IPS-20b (cell line): ENCODE data around the gene STRC.
"Not testable (repeated sequence)": the region's sequence is repeated elsewhere in the genome, so short reads cannot be mapped to it uniquely, and the experiment has no call there.

ENCODE experiments used
- H3K27ac ChIP-seq: one replicate; pipeline ENCODE4 v1.5.1; 2013; ENCODE audit warnings: low read length
- H3K27me3 ChIP-seq: 2 replicates; pipeline ENCODE4 v1.6.1; 2013; ENCODE audit warnings: mild to moderate bottlenecking, low read length, inconsistent platforms; ENCODE audit not compliant: insufficient read depth
- H3K36me3 ChIP-seq: 2 replicates; pipeline ENCODE4 v1.6.1; 2013; ENCODE audit warnings: low read depth, mild to moderate bottlenecking, inconsistent platforms, low read length, moderate library complexity; ENCODE audit not compliant: insufficient read depth
- H3K4me1 ChIP-seq: 2 replicates; pipeline ENCODE4 v1.6.1; 2013; ENCODE audit warnings: mild to moderate bottlenecking, control low read depth, inconsistent platforms, low read length, moderate library complexity; ENCODE audit not compliant: insufficient read depth
- H3K4me3 ChIP-seq: 2 replicates; pipeline ENCODE4 v1.5.1; 2013; ENCODE audit warnings: mild to moderate bottlenecking, low read length, inconsistent platforms
- H3K9ac ChIP-seq: 2 replicates; pipeline ENCODE4 v1.6.1; 2013; ENCODE audit warnings: low read depth, mild to moderate bottlenecking, inconsistent platforms, low read length, moderate library complexity
- H3K9me3 ChIP-seq: 2 replicates; pipeline ENCODE4 v1.6.1; 2013; ENCODE audit warnings: mild to moderate bottlenecking, low read depth, low read length, inconsistent platforms; ENCODE audit not compliant: insufficient read depth

Gene STRC

DNA sequence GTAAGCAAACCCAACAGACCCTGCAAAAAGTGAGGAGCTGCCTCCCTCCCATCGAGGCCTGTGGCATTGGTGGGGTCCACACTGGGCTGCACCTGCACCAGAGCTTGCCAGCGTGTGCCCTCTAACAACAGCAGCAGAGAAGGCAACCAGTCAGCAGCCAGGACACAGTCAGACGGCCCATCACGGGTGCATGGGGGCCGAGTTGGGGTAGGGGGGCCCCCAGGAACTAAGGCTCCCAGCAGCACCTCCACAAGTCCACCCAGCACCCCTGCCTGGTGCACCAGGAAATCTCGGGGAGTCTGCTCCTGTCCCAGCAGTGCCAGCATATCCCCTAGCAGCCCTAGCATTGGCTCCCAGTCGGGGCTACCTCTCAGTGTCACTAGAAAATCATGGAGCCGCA is 850 bp downstream of the STRC start:
- H3K4me1 ChIP-seq, H3K27ac ChIP-seq, H3K9ac ChIP-seq, H3K27me3 ChIP-seq, H3K36me3 ChIP-seq, H3K4me3 ChIP-seq, H3K9me3 ChIP-seq: not testable (repeated sequence)

GRCh38 chr15:43602233-43602632 is 16.4 kb downstream of the STRC start:
- H3K27ac ChIP-seq, H3K4me1 ChIP-seq, H3K4me3 ChIP-seq, H3K27me3 ChIP-seq, H3K9me3 ChIP-seq, H3K9ac ChIP-seq, H3K36me3 ChIP-seq: not testable (repeated sequence)

DNA sequence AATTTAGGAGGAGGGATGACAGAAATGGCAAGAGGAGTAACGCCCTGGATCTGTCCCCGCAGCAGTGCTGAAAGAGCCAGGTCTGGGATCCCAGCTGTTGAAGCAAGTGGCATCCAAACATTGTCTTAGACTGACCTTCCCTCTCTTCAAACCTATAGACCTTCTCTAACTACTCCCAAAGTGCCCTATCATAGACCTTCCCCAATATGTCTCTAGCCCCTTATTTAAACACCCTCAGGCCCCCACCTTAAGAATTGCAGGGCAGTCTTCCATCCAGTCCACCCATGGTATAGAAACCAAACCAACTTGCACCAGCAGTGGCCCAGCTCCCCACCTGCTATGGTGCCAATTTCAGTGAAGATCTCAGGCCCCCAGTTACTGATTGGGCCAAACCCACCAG is 18.4 kb downstream of the STRC start:
- H3K4me1 ChIP-seq, H3K4me3 ChIP-seq, H3K9me3 ChIP-seq, H3K36me3 ChIP-seq, H3K27ac ChIP-seq, H3K27me3 ChIP-seq, H3K9ac ChIP-seq: not testable (repeated sequence)

DNA sequence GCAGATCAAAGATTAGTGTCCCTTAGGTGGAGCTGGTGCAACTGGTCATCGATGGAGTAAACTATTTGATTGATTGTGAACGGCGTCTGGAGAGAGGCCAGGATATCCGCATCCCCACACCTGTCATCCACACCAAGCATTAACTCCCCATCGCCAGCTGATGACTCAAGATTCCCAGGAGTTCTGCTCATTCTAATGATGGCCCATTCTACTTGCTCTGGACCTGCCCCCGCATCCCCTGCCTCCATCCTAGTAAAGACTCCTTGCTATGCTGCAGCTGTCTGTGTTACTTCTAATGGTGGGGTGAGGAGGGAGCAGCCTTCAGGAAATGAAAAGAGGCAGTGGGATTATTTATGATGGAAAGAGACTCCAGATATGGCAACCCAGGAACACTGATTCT is 19.5 kb downstream of the STRC start:
- H3K9me3 ChIP-seq, H3K9ac ChIP-seq, H3K27me3 ChIP-seq, H3K4me1 ChIP-seq, H3K27ac ChIP-seq, H3K4me3 ChIP-seq, H3K36me3 ChIP-seq: not testable (repeated sequence)

GRCh38 chr15:43593328-43594190 is 25.0 kb downstream of the STRC start, which contains the start of gene CKMT1B:
Gene CKMT1B, plus strand, starts transcription at chr15:43594027. Its CDS starts 192 bp downstream, at chr15:43594219.
- H3K9ac ChIP-seq, H3K27me3 ChIP-seq, H3K9me3 ChIP-seq, H3K4me1 ChIP-seq, H3K36me3 ChIP-seq, H3K4me3 ChIP-seq, H3K27ac ChIP-seq: not testable (repeated sequence)

DNA sequence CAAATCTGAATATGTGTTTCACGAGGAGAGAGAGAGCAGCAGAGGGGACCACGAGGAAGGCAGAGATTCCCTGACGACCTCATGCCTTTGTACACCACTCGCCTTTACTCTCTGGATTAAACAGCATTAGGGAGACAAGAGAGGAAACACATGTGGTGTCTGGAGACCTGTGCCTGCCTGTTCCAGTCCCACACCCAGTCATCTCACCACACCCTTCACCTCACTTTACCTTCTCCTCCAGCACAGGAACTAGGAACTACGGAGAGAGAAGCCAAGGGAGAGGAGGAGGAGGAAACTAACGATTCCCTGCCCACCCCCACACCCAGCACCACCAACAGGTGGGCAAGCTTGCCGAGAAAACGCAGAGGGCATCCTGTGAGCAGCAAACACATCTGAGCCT is 25.8 kb downstream of the STRC start:
- H3K36me3 ChIP-seq, H3K27me3 ChIP-seq, H3K4me3 ChIP-seq, H3K4me1 ChIP-seq, H3K27ac ChIP-seq, H3K9me3 ChIP-seq, H3K9ac ChIP-seq: not testable (repeated sequence)

GRCh38 chr15:43589778-43590466 is 28.7 kb downstream of the STRC start, which contains the start of gene PPIP5K1:
Gene PPIP5K1, minus strand, starts transcription at chr15:43590208. Its CDS starts 5,704 bp downstream, at chr15:43584504.
- not testable (repeated sequence) for H3K4me3 ChIP-seq, H3K27me3 ChIP-seq, H3K9ac ChIP-seq, H3K36me3 ChIP-seq, H3K9me3 ChIP-seq, H3K27ac ChIP-seq, H3K4me1 ChIP-seq

DNA sequence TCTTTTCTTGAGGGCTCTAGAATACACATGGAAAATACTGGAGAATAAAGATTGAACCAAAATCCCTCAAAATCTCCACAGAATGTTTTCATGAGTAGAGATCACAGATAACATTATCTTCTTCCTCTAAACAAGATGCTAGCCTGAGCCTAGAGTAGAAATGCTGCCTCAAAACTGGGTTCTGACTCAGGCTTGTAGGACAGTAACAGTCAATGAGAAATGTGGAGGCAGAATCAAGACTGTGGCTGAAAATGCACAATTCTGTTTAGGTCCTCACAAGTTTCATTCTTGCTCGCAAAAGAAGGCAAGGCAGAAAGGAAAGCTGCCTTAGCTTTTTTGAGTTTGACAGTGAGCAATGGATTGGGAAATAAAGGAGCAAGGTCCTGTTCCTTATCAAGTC is 44.0 kb downstream of the STRC start:
- H3K9me3 ChIP-seq, H3K36me3 ChIP-seq, H3K27me3 ChIP-seq, H3K9ac ChIP-seq, H3K27ac ChIP-seq, H3K4me1 ChIP-seq, H3K4me3 ChIP-seq: not testable (repeated sequence)

DNA sequence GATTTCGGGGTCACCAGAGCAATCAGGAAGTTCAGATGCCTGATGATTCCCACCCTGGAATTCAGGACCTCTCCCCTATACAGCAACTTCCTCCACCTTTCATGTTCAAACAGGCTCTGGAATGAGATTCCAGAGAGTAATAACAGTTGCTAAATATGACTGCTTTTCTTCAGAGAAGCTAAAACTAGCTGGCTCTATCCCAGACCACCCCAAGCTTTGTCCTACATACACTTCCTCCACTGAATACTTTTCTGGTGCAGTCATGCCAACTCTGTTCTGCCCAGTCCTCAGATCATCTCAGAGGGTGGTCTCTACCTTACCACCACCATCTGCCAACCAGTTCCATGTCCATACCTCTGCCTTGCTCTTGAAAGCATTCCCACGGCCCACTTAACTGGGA is 52.0 kb downstream of the STRC start:
- H3K27ac ChIP-seq, H3K27me3 ChIP-seq, H3K36me3 ChIP-seq: not testable (repeated sequence)

DNA sequence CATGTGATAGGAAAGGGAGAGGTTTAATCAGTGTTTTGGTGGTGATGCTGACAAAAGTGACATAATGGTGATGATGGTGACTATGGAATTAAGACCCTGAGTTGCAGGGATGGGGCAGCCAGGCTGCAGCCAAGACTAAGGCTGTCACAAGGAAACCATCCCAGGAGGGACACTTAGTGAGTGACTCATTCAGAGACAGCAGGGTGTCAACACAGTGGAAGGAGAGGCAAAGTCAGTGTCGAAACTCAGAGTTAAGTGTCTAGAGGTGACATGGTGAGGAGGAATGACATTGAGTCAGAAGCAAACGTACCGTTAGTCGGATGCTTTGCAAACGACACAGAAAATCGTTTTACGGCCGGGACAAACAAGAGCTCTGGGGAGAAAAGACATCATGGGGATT is 54.8 kb downstream of the STRC start:
- not testable (repeated sequence) for H3K4me3 ChIP-seq, H3K9ac ChIP-seq

More for the DNA sequence above, 52.0 kb downstream of the STRC start:
- not testable (repeated sequence) for H3K4me3 ChIP-seq, H3K9ac ChIP-seq, H3K4me1 ChIP-seq, H3K9me3 ChIP-seq

GRCh38 chr15:43562753-43563152 is 55.8 kb downstream of the STRC start:
- not testable (repeated sequence) for H3K9ac ChIP-seq, H3K4me3 ChIP-seq, H3K4me1 ChIP-seq, H3K27me3 ChIP-seq, H3K27ac ChIP-seq, H3K9me3 ChIP-seq, H3K36me3 ChIP-seq

More for the DNA sequence above, 54.8 kb downstream of the STRC start:
- not testable (repeated sequence) for H3K4me1 ChIP-seq, H3K36me3 ChIP-seq, H3K27ac ChIP-seq, H3K9me3 ChIP-seq, H3K27me3 ChIP-seq

- H3K9ac ChIP-seq: no peak overlapping the region
- no peak overlapping the region for H3K4me3 ChIP-seq
- no peaks in the 10 kb centered on the region for H3K9me3 ChIP-seq
- no peaks in the 10 kb centered on the region for H3K4me1 ChIP-seq
- H3K36me3 ChIP-seq: no peaks in the 10 kb centered on the region
- no peak overlapping the region for H3K27ac ChIP-seq
- no peaks in the 10 kb centered on the region for H3K27me3 ChIP-seq
Measured at GRCh38 chr15:43552986-43553385, 65.6 kb downstream of the STRC start.
